ENCODE data around the gene PCSK2. TPM values are rescaled to one million over a fixed set of nuclear protein-coding genes. Genes with fewer than 3 reads are reported as not detected.

The PCSK2 gene
- total and polyA plus RNA-seq, 2 of the 8 experiments (the other 6 are each of a cell fraction or from before 2014, with no cell fraction given): 1.9 to 4.2 TPM

GRCh38 chr20:17510548-17510947 is 283.7 kb downstream of the PCSK2 start:
- no peak for FAIRE-seq

More at GRCh38 chr20:17510548-17510947, 283.7 kb downstream of the PCSK2 start:
- no peak overlapping the region for H3K4me2 ChIP-seq (ENCODE audit: insufficient read depth in 1 of 2, low read depth in 2 of 2, low read length in 2 of 2)
- H2BK12ac ChIP-seq (ENCODE audit: low read depth, low read length): no peak overlapping the region
- H2BK120ac ChIP-seq (replicated peaks; ENCODE audit: low read depth, low read length): no peak overlapping the region
- H4K91ac ChIP-seq (replicated peaks; ENCODE audit: insufficient read length, low read length): no peak overlapping the region
- H4K20me1 ChIP-seq (replicated peaks in 1 of 2; ENCODE audit: control insufficient read depth in 1 of 2, insufficient read depth in 2 of 2, low read length in 2 of 2): no peaks in the 10 kb centered on the region
- H3K23ac ChIP-seq (ENCODE audit: insufficient read length): no peak overlapping the region
- H3K4ac ChIP-seq (replicated peaks; ENCODE audit: insufficient read length, low read depth, low read length): no peak overlapping the region
- H3K4me3 ChIP-seq (ENCODE audit: extremely low read depth in 1 of 4, insufficient read depth in 2 of 4, low read depth in 3 of 4, low read length in 4 of 4): no peak overlapping the region
- H3K14ac ChIP-seq (ENCODE audit: insufficient read length): no peak overlapping the region
- H3K27me3 ChIP-seq (replicated peaks in 1 of 4; ENCODE audit: control insufficient read depth in 3 of 4, extremely low read depth in 1 of 4, insufficient read depth in 3 of 4, low read length in 3 of 4): peaks cover 0 to 4% (median 1%) of the 10 kb centered on the region in 4 experiments; a peak in 3 of 7 replicates
- WGBS, 2 experiments (ENCODE audit: extremely low coverage in 1 of 2, insufficient coverage in 1 of 2, insufficient read length in 1 of 2, insufficient replicate concordance in 2 of 2, low coverage in 1 of 2, low lambda C conversion rate in 2 of 2, missing lambda C conversion rate in 1 of 2): 89% methylated on average over 4 of the region's 4 CpGs; no CpG with 5 or more reads in 1 of the 2 experiments
- H2BK20ac ChIP-seq (ENCODE audit: low read length): no peak overlapping the region
- H3K9me3 ChIP-seq (ENCODE audit: insufficient read depth in 2 of 2, low read depth in 1 of 2, low read length in 1 of 2): no peaks in the 10 kb centered on the region
- no peak overlapping the region for H2BK15ac ChIP-seq (ENCODE audit: low read length)
- ChIA-PET POLR2A (ENCODE audit: partially characterized antibody) (no interaction called here), CTCF (ENCODE audit: partially characterized antibody) (interaction anchor here (1.0 to 4.5 kb wide), 5 partner anchors 21 to 170 kb away, joined by 3 to 37 read pairs (median 4); partner anchors contain the start of gene BFSP1)
- H4K5ac ChIP-seq (ENCODE audit: insufficient read length, low read depth, low read length): no peak overlapping the region
- no peak overlapping the region for H3K27ac ChIP-seq (ENCODE audit: low read depth, low read length)
- H3K79me1 ChIP-seq (ENCODE audit: low read depth, low read length): no peaks in the 10 kb centered on the region
- H3K56ac ChIP-seq (replicated peaks; ENCODE audit: insufficient read length, low read depth, low read length): no peak overlapping the region
- DNase-seq (ENCODE audit: low read depth in 1 of 2, low spot score in 2 of 2): no peak
- H3K9ac ChIP-seq (replicated peaks in 1 of 4; ENCODE audit: extremely low read depth in 1 of 4, low read depth in 3 of 4, low read length in 3 of 4): no peak overlapping the region
- H3K79me2 ChIP-seq (ENCODE audit: control insufficient read depth in 1 of 2, insufficient read depth in 2 of 2, low read length in 2 of 2): no peaks in the 10 kb centered on the region
- no peak for TF ChIP-seq RBBP5 (IDR thresholded peaks at IDR 0.05; ENCODE audit: borderline replicate concordance, low read depth, low read length)
- no peak for TF ChIP-seq KDM1A (IDR thresholded peaks at IDR 0.05; ENCODE audit: borderline replicate concordance, low read length)
- TF ChIP-seq SIN3A (conservative IDR thresholded peaks at IDR 0.05 in 1 of 2, IDR thresholded peaks at IDR 0.05 in 1 of 2; ENCODE audit: low read depth in 1 of 2, low read length in 2 of 2): no peak
- no peak for TF ChIP-seq TAF1 (IDR thresholded peaks at IDR 0.05; ENCODE audit: low read depth, low read length)
- TF ChIP-seq TEAD4 (IDR thresholded peaks at IDR 0.05; ENCODE audit: low read depth, low read length): no peak
- TF ChIP-seq JUND (IDR thresholded peaks at IDR 0.05; ENCODE audit: low read length): no peak
- no peak for TF ChIP-seq SIX5 (IDR thresholded peaks at IDR 0.05; ENCODE audit: low read depth, low read length)
- TF ChIP-seq POU5F1 (IDR thresholded peaks at IDR 0.05; ENCODE audit: low read depth, low read length): no peak
- no peak for TF ChIP-seq FOSL1 (IDR thresholded peaks at IDR 0.05; ENCODE audit: insufficient read depth, low read depth, low read length)
- TF ChIP-seq ASH2L (IDR thresholded peaks at IDR 0.05; ENCODE audit: low read length): no peak
- TF ChIP-seq EZH2 (IDR thresholded peaks at IDR 0.05; ENCODE audit: low read depth, low read length, severe bottlenecking): no peak
- no peak for TF ChIP-seq USF2 (IDR thresholded peaks at IDR 0.05; ENCODE audit: low read length)
- no peak overlapping the region for H4K8ac ChIP-seq (ENCODE audit: extremely low read depth, insufficient read depth, low read length)
- H2AK5ac ChIP-seq (ENCODE audit: low read depth, low read length): no peak overlapping the region
- H2BK5ac ChIP-seq (ENCODE audit: low read depth, low read length): no peak overlapping the region
- no peaks in the 10 kb centered on the region for H3K36me3 ChIP-seq (ENCODE audit: control insufficient read depth in 2 of 4, insufficient read depth in 4 of 4, low read length in 3 of 4)
- H3K18ac ChIP-seq (ENCODE audit: extremely low read depth, low read length): no peak overlapping the region
- peaks cover 0 to 2% (median under 1%) of the 10 kb centered on the region in 4 experiments; a peak in 4 of 7 replicates for H3K4me1 ChIP-seq (replicated peaks in 1 of 4; ENCODE audit: control insufficient read depth in 3 of 4, insufficient read depth in 4 of 4, low read length in 3 of 4)
- H3K23me2 ChIP-seq (ENCODE audit: low read depth, low read length): no peaks in the 10 kb centered on the region; the same call in 1 of the 2 replicates
- no peak overlapping the region for H2AFZ ChIP-seq (ENCODE audit: low read length)

Data from H1 (cell line).